Measurements from ENCODE around the gene LGR4.
"Not testable (repeated sequence)": the region's sequence is repeated elsewhere in the genome, so short reads cannot be mapped to it uniquely, and the experiment has no call there.

LGR4 gene, protein sequence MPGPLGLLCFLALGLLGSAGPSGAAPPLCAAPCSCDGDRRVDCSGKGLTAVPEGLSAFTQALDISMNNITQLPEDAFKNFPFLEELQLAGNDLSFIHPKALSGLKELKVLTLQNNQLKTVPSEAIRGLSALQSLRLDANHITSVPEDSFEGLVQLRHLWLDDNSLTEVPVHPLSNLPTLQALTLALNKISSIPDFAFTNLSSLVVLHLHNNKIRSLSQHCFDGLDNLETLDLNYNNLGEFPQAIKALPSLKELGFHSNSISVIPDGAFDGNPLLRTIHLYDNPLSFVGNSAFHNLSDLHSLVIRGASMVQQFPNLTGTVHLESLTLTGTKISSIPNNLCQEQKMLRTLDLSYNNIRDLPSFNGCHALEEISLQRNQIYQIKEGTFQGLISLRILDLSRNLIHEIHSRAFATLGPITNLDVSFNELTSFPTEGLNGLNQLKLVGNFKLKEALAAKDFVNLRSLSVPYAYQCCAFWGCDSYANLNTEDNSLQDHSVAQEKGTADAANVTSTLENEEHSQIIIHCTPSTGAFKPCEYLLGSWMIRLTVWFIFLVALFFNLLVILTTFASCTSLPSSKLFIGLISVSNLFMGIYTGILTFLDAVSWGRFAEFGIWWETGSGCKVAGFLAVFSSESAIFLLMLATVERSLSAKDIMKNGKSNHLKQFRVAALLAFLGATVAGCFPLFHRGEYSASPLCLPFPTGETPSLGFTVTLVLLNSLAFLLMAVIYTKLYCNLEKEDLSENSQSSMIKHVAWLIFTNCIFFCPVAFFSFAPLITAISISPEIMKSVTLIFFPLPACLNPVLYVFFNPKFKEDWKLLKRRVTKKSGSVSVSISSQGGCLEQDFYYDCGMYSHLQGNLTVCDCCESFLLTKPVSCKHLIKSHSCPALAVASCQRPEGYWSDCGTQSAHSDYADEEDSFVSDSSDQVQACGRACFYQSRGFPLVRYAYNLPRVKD

GRCh38 chr11:27472398-27473016 is at the start of gene LGR4:
LGR4 (minus strand) TSS chr11:27472790; CDS start chr11:27472302, 488 bp downstream.
- no peak for FAIRE-seq

GRCh38 chr11:27520226-27520625 is 47.6 kb upstream of the LGR4 start:
- FAIRE-seq: no peak

DNA sequence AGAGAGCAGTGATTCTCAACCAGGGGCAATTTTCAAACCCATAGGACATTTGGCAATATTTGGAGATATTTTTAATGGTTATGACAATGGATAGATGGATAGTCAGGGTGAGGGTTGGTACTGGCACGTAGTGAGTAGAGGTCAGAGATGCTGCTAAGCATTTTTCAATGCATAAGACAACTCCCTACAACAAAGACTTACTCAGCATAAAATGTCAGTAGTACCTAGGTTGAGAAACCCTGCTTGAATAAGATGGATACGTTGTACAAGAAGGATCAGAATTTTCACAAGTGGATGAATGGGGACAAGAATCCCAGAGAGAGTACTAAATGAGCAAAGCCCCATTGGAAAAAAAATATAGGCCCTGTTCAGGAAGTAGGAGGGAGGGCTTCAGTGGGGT is 45.9 kb upstream of the LGR4 start:
- no peak for FAIRE-seq

DNA sequence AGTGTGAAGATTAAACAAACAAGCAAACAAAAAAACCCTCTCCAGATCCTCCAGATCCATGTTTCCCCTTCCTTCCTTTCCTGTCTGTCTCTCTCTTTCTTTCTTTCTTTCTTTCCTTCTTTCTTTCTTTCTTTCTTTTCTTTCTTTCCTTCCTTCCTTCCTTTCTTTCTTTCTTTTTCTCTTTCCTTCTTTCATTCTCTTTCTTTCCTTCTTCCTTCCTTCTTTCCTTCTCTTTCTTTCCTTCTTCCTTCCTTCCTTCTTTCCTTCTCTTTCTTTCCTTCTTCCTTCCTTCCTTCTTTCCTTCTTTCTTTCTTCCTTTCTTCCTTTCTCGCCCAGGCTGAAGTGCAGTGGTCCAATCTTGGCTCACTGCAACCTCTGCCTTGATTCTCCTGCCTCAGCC is 44.9 kb upstream of the LGR4 start:
- not testable (repeated sequence) for FAIRE-seq

DNA sequence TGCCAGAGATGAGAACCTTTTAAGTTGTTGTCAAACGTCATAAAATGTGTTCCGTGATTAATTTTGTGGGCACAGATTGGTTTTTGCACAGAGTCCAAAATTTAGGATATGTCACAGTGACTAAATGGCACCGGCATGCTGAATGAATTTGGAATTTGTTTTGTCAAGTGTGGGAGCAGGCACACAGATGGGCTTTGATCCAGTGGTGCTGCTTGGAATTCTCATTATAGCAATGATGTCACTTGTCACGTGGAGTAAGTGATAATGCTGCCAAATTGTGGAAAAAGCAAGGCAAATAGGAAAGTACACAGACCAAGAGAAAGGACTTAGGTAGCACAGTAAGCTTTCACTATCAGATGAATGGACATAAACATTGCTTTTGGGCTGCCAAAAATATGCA is 42.0 kb upstream of the LGR4 start:
- FAIRE-seq: no peak

GRCh38 chr11:27514076-27514475 is 41.5 kb upstream of the LGR4 start:
- no peak for FAIRE-seq

DNA sequence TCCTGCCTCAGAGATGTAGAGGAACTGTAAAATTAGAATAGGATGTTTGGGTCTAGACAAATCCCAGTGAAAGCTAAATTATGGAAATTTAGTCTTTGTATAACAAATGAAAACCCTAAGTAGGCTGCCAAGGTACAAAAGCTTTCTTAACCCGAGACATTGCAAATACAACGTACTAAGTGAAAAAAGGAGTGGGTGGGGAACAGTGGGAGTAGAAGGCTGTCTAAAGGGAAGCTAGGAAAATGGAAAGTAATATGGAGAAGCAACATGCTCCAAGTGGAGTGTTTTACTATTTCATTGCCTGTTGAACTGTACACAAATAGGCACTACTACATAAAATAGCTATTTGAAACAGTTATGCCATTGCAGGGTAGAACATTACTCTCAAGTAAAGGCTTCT is 40.8 kb upstream of the LGR4 start:
- no peak for FAIRE-seq

DNA sequence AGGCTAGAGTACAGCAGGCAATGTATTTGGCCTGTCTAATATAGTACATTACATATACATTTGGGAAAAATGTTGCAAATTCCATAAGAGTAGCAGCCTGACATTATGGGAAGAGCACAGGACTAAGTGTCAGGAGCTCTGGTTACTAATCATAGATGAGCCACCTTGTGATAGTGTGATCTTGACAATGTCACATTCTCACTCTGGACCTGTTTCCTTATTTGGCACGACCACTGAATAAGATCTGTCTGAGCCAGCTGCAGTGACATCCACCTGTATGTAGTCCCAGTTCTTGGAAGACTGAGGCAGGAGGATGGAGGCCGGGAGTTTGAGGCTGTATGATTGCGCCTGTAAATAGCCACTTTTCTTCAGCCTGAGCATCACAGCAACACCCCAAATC is 39.6 kb upstream of the LGR4 start:
- FAIRE-seq: no peak

DNA sequence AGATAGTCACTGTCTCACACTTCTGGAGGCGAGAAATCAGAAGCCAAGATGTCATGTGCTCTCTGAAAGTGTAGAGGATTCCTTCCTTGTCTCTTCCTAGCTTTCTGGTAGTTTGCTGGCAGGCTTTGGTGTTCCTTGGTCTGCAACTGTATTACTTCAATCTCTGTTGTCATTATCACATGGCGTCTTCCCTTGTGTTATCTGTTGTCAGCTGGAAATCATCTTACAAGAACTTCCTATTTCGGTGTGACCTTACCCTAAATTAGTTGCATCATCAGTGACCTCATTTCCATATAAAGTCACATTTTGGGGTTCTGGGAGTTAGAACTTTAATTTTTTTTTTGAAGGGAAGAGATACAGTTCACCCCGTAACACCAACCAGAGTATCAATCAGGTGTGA is 37.3 kb upstream of the LGR4 start:
- no peak for FAIRE-seq

- FAIRE-seq: no peak
Observed at GRCh38 chr11:27507557-27508322, 35.1 kb upstream of the LGR4 start.

DNA sequence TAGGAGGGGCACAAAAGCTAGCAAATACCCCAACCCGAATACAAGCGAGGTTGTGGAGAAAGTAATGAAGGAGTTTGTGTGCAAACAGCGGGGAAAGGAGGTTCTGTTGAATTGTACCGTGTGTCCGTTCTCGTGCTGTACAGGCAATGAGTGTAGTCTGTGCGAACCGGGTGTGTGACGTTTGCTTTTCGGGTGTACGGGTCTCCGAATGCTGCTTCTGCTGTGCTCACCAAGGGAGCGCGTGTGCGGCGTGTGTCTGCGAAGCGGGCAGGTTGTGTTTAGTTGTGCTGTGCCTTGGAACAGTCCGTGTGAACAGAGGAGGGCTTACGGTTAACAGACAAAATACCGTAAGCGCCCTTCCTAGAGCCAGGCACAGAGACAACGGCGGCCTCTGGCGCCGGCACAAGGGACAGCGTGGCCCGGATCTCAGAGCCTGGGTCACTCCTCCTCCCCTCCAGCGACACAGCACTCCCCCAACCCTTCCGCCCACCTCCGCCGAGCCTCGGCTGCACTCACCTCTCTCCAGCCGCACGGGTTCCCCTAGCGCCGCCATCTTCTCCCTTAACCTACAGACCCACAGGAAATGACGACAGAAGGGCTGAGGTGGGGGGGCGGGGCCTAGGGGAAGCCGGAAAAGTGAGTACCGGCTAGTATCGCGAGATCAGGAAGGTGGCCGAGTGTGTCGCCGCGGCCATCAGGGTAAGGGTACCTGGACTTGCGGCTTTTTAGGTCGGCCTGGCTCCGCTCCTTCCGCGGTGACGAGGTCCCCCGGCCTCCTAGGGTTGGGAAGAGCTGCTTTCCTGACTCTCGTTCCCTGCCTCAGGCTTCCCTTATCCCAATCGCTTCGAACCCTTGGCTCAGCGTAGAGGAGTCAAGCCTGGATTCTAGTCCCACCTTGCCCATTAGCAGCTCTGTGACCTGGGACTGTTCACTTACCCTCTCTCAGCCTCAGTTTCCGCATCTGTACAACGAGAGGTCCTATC is 33.9 kb upstream of the LGR4 start, which contains the start of gene LIN7C:
Gene LIN7C, minus strand, starts transcription at position 570 of the 983 bp plus-strand sequence. Its CDS starts 17 bp downstream, at position 553.
- no peak for FAIRE-seq

DNA sequence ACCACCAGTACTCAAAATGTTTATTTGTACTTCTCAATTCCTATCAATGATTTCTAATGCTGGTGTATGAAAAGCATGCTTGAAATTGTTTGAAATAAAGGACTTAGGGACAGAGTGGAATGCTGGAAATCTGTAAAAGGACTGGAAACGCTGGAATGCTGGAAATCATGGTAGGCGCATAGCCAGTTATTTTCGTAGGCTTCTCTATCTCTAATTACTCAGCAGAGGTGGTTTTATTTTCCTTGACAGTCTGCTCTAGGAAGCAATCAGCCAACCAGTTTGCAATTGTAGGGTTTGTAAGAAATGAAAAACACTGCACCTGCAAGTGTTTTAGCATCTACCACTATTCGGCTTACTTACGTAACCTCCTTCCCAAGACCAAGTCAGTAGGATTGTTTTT is 33.2 kb upstream of the LGR4 start:
- FAIRE-seq: no peak

- FAIRE-seq: no peak
Observed at GRCh38 chr11:27504205-27504604, 31.6 kb upstream of the LGR4 start.

DNA sequence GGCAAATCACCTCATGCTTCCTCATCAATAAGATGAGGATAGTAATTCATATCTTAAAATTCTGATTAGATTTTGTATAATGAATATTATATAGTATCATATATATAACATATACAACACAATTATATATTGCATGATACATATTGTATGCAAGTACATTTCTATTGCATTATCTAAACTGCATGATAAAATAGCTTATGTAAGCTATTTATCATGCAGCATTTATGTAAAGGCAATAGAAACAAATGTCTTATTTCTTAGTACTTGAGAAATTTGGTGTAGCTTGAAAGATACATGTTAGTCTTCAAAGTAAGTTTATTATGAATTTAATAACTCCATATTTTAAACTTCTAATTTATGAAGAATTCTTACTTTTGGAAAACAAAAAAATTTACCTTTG is 28.5 kb upstream of the LGR4 start:
- no peak for FAIRE-seq

DNA sequence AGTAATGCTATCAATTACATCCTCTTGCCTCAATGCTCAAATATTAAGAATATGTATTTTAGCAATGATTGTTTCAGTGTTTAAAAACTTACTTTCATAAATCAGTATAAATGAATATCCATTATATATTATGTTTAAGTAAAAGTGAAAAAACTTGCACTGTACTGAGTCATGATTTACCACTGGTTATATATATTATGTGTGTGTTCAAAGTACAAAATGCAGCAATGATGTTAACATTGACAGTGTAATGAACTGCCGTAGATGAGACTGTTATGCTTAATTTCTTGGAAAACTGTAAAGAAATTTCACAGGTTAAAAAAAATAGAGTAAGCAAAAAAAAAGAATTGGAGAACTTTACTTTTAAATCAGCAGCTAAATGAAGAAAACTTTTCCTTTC is 25.3 kb upstream of the LGR4 start:
- FAIRE-seq: no peak

- FAIRE-seq: no peak
Observed at GRCh38 chr11:27497284-27497866, 24.8 kb upstream of the LGR4 start.

GRCh38 chr11:27496461-27496860 is 23.9 kb upstream of the LGR4 start:
- no peak for FAIRE-seq

GRCh38 chr11:27495710-27496300 is 23.2 kb upstream of the LGR4 start:
- FAIRE-seq: no peak

DNA sequence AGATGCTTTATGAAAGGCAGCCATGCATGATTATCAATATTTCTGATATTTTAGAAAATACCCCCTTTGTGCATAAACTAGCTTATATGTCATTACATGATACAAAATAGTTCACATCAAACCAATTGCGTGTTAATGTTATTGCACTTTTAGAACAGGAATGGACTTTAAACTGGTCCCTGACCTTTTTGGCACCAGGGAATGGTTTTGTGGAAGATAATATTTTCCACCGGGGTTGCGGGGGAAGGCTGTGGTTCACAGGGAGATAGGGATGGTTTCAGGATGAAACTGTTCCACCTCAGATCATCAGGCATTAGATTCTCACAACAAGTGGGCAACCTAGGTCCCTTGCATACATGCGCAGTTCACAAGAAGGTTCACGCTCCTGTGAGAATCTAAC is 16.5 kb upstream of the LGR4 start:
- no peak for FAIRE-seq

GRCh38 chr11:27487706-27488105 is 15.1 kb upstream of the LGR4 start:
- no peak for FAIRE-seq

Data from colon (tissue), 2 donors.